Esophagus muscularis mucosa (tissue), 4 donors: Measurements from ENCODE around the gene STS. TPM values are rescaled to one million over a fixed set of nuclear protein-coding genes. Genes with fewer than 3 reads are reported as not detected.

Experiments
- DNase-seq: peaks from one replicate; pipeline ENCODE4 v3.0.0-alpha.2; 2017; ENCODE audit errors: extremely low spot score
- H3K27ac ChIP-seq, 4 donors: fragments of 200-600 bp; sonication (generic); replicated peaks in 1 of 4; 1 replicate in 3 of 4; 2 replicates in 1 of 4; pipeline ENCODE4 v1.5.1; 2016 to 2019; ENCODE audit warnings: mild to moderate bottlenecking in 1 of 4
- H3K27me3 ChIP-seq, 4 donors: fragments of 200-600 bp; sonication (generic); one replicate each; pipeline versions ENCODE4 v1.5.1 to v1.6.0; 2016 to 2019
- H3K36me3 ChIP-seq, 4 donors: fragments of 200-600 bp; sonication (generic); one replicate each; pipeline ENCODE4 v1.5.1; 2016 to 2019
- H3K4me1 ChIP-seq, 4 donors: fragments of 200-600 bp; sonication (generic); one replicate each; pipeline ENCODE4 v1.5.1; 2016 to 2019
- H3K4me3 ChIP-seq, 4 donors: fragments of 200-600 bp; sonication (generic); 1 replicate in 2 of 4; 2 replicates in 2 of 4; pipeline ENCODE4 v1.5.1; 2016 to 2019; ENCODE audit warnings: mild to moderate bottlenecking in 4 of 4, moderate library complexity in 1 of 4
- H3K9me3 ChIP-seq, 4 donors: fragments of 200-600 bp; sonication (generic); 1 replicate in 3 of 4; 2 replicates in 1 of 4; pipeline ENCODE4 v1.5.1; 2016 to 2019
- EP300 ChIP-seq: sonication (generic); formaldehyde crosslinking; IDR thresholded peaks from one replicate; pipeline ENCODE4 v1.6.1; 2017; ENCODE audit warnings: antibody characterized with exemption
- POLR2A ChIP-seq: fragments of 450-650 bp; IDR thresholded peaks from one replicate; pipeline ENCODE4 v1.6.1; 2017; ENCODE audit warnings: antibody characterized with exemption, moderate library complexity, mild to moderate bottlenecking, low read depth
- POLR2AphosphoS5 ChIP-seq, 2 donors: sonication (generic); formaldehyde crosslinking; IDR thresholded peaks; one replicate each; pipeline ENCODE4 v1.6.1; 2017; ENCODE audit warnings: antibody characterized with exemption in 2 of 2
- WGBS: methylation state at CpG from one replicate; pipeline ENCODE4 v1.1.5; 2018; 5-methylcytosine and 5-hydroxymethylcytosine counted together
- intact Hi-C: fragments of 100-400 bp; cut with DNase I; formaldehyde crosslinking; loops from one replicate; pipeline ENCODE4 v1.15.1; 2023
- total RNA-seq, 4 donors: library from RNA; depleted of rRNA; stranded (reverse); fragments of >200 nt; gene quantifications; one replicate each; pipeline versions ENCODE4 v1.1.0 to v1.2.1, GENCODE V29; 2016
- TF ChIP-seq, protein P1 (sequence below), 3 experiments: fragments of 200-600 bp in 2 of 3; fragments of 450-650 bp in 1 of 3; sonication (generic) in 2 of 3; IDR thresholded peaks; one replicate each; pipeline ENCODE4 v1.5.1; 2017 to 2019; ENCODE audit warnings: antibody characterized with exemption in 3 of 3, mild to moderate bottlenecking in 2 of 3, moderate library complexity in 1 of 3

The STS gene
- total RNA-seq, 4 donors from 2014 or later = 4.6 to 7.9 (median 5.5) TPM

DNA sequence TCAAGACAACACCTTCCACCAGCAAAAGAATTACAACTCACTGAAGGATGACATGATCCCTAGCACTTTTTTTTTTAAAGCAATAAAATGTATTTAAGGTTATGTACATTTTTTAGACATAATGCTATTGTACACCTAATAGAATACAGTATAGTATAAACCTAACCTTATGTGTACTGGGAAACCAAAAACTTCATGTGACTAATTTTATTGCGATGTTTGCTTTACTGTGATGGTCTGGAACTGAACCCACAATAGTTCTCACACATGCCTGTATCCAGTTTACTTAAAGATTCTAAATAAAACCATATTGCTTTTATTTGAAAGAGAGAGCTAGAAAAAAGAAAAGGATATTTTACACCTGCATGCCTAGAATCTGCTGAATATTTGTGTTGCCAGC, 4.4 kb upstream of the STS start:
- no peaks in the 10 kb centered on the region for H3K27me3 ChIP-seq
- H3K4me3 ChIP-seq = no peak overlapping the region
- H3K9me3 ChIP-seq = no peaks in the 10 kb centered on the region
- TF ChIP-seq POLR2AphosphoS5 (IDR thresholded peaks at IDR 0.05) = no peak
- TF ChIP-seq EP300 = no peak
- TF ChIP-seq, protein P1, sequence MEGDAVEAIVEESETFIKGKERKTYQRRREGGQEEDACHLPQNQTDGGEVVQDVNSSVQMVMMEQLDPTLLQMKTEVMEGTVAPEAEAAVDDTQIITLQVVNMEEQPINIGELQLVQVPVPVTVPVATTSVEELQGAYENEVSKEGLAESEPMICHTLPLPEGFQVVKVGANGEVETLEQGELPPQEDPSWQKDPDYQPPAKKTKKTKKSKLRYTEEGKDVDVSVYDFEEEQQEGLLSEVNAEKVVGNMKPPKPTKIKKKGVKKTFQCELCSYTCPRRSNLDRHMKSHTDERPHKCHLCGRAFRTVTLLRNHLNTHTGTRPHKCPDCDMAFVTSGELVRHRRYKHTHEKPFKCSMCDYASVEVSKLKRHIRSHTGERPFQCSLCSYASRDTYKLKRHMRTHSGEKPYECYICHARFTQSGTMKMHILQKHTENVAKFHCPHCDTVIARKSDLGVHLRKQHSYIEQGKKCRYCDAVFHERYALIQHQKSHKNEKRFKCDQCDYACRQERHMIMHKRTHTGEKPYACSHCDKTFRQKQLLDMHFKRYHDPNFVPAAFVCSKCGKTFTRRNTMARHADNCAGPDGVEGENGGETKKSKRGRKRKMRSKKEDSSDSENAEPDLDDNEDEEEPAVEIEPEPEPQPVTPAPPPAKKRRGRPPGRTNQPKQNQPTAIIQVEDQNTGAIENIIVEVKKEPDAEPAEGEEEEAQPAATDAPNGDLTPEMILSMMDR (IDR thresholded peaks at IDR 0.05) = no peak
- no peak for TF ChIP-seq POLR2A
- DNase-seq = no peak
- 97% methylated on average over 1 of the region's 1 CpG for WGBS
- intact Hi-C loops = no loop called here
- H3K36me3 ChIP-seq = no peaks in the 10 kb centered on the region
- H3K4me1 ChIP-seq = peaks cover 0 to 19% (median 8%) of the 10 kb centered on the region in 4 donors
- H3K27ac ChIP-seq = no peak overlapping the region

DNA sequence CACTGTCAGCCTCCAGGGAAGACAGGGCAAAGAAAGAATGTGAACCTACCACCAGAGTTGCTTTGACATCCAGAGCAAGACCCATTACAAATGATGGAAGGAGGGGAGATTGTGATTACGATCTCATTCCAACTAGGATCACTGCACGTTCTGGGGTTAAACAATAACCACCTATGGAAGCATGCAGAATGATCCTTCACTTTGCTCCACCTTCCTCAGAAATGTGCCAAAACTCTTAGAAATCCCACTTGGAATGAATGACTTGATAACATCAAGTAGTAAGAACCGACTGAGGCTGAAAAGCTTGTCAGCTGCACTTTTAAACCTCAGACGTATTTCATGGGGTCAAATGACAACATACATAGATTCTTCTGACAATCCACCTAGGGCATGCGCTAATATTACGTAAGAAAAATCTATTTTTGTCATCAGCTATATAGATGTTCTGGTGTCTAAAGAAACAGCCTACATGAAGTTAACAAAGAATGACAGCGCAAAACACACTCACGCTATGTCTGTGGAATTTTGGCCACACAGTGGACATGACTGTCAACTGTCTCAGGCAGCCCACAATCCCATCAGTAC, 3.5 kb upstream of the STS start:
- DNase-seq = no peak
- 89% methylated on average over 8 of the region's 8 CpGs for WGBS
- Histone ChIP-seq H3K36me3 (no peaks in the 10 kb centered on the region), H3K9me3 (no peaks in the 10 kb centered on the region), H3K4me3 (no peak overlapping the region), H3K4me1 (peaks cover 0 to 19% (median 8%) of the 10 kb centered on the region in 4 donors), H3K27ac (no peak overlapping the region), H3K27me3 (no peaks in the 10 kb centered on the region)
- TF ChIP-seq EP300 = no peak
- TF ChIP-seq POLR2A = no peak
- TF ChIP-seq, protein P1 (IDR thresholded peaks at IDR 0.05) = no peak
- TF ChIP-seq POLR2AphosphoS5 (IDR thresholded peaks at IDR 0.05) = no peak
- intact Hi-C loops = no loop called here

- H3K36me3 ChIP-seq = no peaks in the 10 kb centered on the region
- H3K27me3 ChIP-seq = no peaks in the 10 kb centered on the region
- peaks cover 0 to 19% (median 8%) of the 10 kb centered on the region in 4 donors for H3K4me1 ChIP-seq
- intact Hi-C loops = no loop called here
- no peaks in the 10 kb centered on the region for H3K9me3 ChIP-seq
- no peak overlapping the region for H3K27ac ChIP-seq
- TF ChIP-seq EP300 = no peak
- TF ChIP-seq, protein P1 (IDR thresholded peaks at IDR 0.05) = no peak
- no peak for TF ChIP-seq POLR2AphosphoS5 (IDR thresholded peaks at IDR 0.05)
- no peak for TF ChIP-seq POLR2A
- no peak overlapping the region for H3K4me3 ChIP-seq
- 33% methylated on average over 3 of the region's 3 CpGs for WGBS
- no peak for DNase-seq
Observed at GRCh38 chrX:7145454-7145853, 2.1 kb upstream of the STS start.

DNA sequence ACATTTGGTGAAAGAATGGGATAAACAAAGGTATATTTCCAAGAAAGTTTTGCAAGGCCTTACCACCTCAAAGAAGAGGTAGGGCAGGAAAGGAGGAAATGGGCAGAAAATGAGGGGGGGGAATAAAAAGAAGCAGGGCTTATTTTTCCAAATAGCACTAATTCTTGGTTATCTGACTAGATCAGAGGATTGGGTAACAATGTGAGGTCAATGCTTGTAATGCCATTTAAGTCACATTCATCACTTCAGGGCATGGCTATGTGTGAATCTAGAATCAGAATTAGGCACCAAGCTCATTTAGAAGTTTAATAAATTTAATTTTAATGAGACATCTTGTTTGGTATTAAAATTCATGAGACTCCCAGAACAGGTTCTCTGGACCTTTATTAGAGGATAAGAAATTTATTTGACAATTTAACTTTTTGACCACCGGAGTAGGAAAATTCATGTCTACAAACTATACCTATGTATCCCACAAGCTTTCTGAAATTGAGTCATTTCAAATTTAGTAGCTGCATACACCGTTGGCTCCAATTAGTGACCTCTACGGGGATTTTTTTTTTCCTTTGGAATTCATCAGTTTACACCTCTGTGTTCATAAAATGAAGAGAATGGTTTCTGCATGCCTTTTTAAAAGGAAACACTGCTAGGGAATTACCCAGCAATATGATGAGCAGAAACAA, 1.4 kb upstream of the STS start:
- Histone ChIP-seq H3K27me3 (no peaks in the 10 kb centered on the region), H3K36me3 (no peaks in the 10 kb centered on the region), H3K9me3 (no peaks in the 10 kb centered on the region), H3K4me3 (no peak overlapping the region), H3K4me1 (peaks cover 0 to 19% (median 8%) of the 10 kb centered on the region in 4 donors), H3K27ac (no peak overlapping the region)
- 83% methylated on average over 3 of the region's 3 CpGs for WGBS
- DNase-seq = no peak
- TF ChIP-seq POLR2AphosphoS5 (IDR thresholded peaks at IDR 0.05) = no peak
- TF ChIP-seq POLR2A = no peak
- TF ChIP-seq, protein P1 (IDR thresholded peaks at IDR 0.05) = no peak
- TF ChIP-seq EP300 = no peak
- intact Hi-C loops = no loop called here
